Activated CD4-positive, alpha-beta T cell treated with anti-CD3 and anti-CD28 coated beads, Interleukin-2, amount 50 U/mL, for 16 hours (primary cell): ENCODE measurements around the gene SNRPN.
"Not testable (repeated sequence)": the region's sequence is repeated elsewhere in the genome, so short reads cannot be mapped to it uniquely, and the experiment has no call there.

ENCODE experiments used
- DNase-seq: peaks from one replicate; pipeline ENCODE4 v3.0.0-alpha.2; 2020

SNRPN gene

DNA sequence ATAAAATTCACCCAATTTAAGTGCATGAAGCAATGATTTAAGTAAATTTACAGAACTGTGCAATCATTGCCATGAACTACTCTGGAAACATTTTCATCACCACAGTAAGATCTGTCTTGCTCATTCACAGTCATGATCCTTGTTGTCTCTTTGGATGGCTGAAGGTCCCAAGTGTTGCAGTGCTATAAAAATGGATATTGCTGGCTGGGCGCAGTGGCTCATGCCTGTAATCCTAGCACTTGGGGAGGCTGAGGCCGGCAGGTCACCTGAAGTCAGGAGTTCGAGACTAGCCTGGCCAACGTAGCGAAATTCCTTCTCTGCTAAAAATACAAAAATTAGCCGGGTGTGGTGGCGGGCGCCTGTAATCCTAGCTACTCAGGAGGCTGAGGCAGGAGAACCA, 17.0 kb downstream of the SNRPN start:
- DNase-seq = no peak

DNA sequence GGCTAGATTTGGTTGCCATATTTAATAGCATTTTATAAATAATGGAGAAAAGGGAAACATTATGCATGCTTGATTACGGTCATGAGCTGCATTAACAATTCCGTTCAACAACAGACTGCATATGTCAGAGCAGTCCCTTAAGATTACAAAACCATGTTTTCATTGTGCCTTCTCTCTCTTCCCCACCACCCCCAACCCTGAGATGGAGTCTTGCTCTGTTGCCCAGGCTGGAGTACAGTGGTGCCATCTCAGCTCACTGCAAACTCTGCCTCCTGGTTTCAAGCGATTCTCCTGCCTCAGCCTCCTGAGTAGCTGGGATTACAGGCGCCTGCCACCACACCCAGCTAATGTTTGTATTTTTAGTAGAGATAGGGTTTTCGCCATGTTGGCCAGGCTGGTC, 17.9 kb downstream of the SNRPN start:
- DNase-seq = not testable (repeated sequence)

DNA sequence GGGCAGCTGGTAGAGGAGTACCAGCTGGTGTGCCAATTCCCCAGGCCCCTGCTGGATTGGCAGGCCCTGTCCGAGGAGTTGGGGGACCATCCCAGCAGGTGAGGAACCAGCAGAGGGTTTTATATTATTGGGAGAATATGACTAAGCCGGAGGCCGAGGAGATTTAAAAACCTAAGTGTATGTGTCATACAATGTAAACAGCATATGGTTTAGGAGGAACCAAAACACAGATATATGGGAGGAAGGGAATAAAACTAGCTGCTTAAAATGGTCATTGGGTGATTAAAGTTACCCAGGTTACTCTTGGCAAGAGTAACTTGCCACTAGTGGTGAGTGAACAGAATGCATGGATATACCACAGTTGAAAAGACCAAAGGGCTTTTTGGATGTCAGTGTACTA, 22.1 kb downstream of the SNRPN start:
- no peak for DNase-seq

DNA sequence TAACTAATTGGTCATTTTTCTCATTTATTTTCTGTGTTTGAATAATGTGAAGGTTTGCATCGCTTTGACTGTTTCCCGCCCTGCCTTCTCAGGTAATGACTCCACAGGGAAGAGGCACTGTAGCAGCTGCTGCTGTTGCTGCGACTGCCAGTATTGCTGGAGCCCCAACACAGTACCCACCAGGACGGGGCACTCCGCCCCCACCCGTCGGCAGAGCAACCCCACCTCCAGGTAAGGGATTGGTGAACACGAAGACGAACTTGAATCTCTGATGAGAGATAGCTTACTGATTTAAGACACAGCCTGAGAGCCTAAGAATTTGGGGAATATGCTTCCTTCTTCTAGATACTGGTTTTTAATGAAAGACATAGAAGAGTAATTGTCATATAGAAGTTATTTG, 22.9 kb downstream of the SNRPN start:
- DNase-seq = no peak

DNA sequence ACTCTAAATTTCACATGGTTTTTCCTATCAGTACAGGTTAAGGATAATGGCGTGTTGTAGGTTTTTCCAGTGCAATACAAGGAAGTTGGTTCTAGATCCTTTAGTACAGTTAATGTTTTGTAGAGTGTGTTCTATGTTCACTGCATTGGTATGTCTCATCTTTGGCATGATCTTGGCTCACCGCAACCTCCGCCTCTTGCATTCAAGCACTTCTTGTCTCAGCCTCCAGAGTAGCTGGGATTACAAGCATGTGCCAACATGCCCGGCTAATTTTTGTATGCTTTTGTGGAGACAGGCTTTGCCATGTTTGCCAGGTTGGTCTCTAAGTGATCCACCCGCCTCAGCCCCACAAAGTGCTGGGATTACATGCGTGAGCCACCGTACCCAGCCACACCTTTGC, 30.4 kb downstream of the SNRPN start:
- DNase-seq = no peak

DNA sequence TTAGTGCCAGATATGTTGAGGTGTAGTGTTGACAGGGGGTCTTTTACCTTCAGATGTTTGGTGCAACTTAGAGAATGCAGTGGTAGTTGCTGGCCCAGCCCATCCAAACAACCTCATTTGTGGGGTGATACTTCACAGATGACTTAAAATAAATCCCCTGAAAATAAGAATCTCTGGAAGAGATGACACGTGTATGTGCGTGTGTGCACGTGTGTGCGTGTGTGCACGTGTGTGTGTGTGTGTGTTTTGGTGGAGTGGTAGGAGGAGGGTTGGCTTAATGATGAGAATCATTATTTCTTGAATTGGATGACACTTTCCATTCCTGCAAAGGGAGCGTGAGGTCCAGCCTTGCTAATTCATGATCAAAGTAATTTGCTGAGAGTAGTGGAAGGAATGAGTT, 31.9 kb downstream of the SNRPN start:
- no peak for DNase-seq

DNA sequence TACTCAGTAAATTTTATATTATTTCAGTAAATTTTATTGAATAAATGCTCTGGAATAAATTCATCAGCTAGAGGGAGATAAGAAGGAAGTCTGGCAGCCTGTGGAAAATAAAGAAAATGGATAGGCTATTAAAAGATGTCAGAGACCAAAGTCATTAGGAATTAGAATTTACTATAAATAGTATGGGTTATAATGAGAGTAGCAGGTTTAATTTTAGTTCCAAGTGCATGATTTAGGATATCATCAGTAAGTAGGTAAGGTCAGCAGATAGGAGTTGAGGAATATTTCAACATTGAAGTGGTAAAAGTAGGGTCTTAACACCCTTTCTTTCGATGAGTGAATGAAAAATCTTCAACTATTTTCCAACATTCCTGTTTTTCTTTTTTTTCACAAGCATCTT, 64.6 kb downstream of the SNRPN start:
- DNase-seq = no peak

DNA sequence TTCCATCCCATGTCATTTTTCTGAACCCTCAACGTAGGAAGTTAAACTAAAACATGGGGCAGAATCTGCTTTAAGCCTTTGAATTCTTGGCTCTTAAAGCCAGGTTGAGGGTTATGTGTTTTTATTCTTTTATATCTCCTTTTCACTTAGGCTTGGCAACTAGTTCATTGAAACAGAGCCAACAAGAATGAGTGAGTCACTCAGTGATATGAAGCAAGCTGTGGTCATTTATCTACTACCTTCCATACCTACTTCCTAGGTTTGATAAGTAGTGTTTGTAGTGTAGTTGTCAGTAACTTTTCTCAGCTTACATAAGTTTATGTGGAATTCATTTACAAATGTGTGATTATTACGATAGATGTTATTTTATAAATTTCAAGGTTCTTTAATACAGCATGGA, 67.4 kb downstream of the SNRPN start:
- no peak for DNase-seq
